ENCODE results near the gene GHRHR.

DNA sequence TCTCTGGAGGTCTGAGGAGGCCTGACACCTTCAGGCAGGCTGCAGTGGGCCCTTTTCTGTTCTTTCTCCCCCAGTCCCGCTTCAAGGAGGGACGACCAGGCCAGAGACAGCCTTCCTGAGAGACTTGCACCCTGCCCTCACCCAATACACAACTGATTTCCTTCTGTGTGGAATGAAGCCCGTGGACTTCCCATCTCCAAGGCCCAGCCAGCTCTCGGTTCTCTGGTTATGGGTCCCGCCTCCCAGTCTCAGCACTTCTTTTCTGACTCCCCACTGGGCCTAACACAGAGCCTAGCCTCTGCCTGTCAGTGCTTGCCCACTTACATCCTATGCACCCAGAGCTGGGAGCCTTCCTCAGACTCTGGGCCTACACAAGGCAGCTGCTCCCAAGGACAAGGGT, 64.3 kb downstream of the GHRHR start:
- TF ChIP-seq, protein P1, sequence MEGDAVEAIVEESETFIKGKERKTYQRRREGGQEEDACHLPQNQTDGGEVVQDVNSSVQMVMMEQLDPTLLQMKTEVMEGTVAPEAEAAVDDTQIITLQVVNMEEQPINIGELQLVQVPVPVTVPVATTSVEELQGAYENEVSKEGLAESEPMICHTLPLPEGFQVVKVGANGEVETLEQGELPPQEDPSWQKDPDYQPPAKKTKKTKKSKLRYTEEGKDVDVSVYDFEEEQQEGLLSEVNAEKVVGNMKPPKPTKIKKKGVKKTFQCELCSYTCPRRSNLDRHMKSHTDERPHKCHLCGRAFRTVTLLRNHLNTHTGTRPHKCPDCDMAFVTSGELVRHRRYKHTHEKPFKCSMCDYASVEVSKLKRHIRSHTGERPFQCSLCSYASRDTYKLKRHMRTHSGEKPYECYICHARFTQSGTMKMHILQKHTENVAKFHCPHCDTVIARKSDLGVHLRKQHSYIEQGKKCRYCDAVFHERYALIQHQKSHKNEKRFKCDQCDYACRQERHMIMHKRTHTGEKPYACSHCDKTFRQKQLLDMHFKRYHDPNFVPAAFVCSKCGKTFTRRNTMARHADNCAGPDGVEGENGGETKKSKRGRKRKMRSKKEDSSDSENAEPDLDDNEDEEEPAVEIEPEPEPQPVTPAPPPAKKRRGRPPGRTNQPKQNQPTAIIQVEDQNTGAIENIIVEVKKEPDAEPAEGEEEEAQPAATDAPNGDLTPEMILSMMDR (IDR thresholded peaks at IDR 0.05; ENCODE audit: poor library complexity, severe bottlenecking) = no peak
- TF ChIP-seq TAF1 (IDR thresholded peaks at IDR 0.05; ENCODE audit: low read depth) = no peak
- no peak for TF ChIP-seq EP300 (conservative IDR thresholded peaks at IDR 0.05; ENCODE audit: poor library complexity, severe bottlenecking)
- TF ChIP-seq SMC3 (conservative IDR thresholded peaks at IDR 0.05; ENCODE audit: poor library complexity) = no peak
- no peak for TF ChIP-seq POLR2AphosphoS5 (IDR thresholded peaks at IDR 0.05)

Measured in neural cell (in vitro differentiated cells).